ENCODE data around the gene TMEM89. TPM values are rescaled to one million over a fixed set of nuclear protein-coding genes. Genes with fewer than 3 reads are reported as not detected.

Gene TMEM89
- total RNA-seq, 2 donors from 2014 or later = 1.9 TPM; not detected in 1

GRCh38 chr3:48609088-48610005, 12.2 kb downstream of the TMEM89 start, which contains the start of gene UQCRC1:
Gene UQCRC1, minus strand, starts transcription at chr3:48609646. Its CDS starts 26 bp downstream, at chr3:48609620.
- H3K4me3 ChIP-seq = peak within 1 kb of the TSS; percentile 88 to 91
- intact Hi-C loops (cut with DNase I) = loop anchor here (2.0 to 10.0 kb wide), 2 partner anchors 51 to 155 kb away; no protein-coding TSS in a partner anchor
- no peaks in the 10 kb centered on the region for H3K9me3 ChIP-seq
- no peaks in the 10 kb centered on the region for H3K27me3 ChIP-seq (replicated peaks; ENCODE audit: insufficient read depth)
- H3K4me1 ChIP-seq (replicated peaks) = no peaks in the 10 kb centered on the region
- TF ChIP-seq POLR2A (IDR thresholded peaks at IDR 0.05) (peak; percentile 90), POLR2AphosphoS5 (IDR thresholded peaks at IDR 0.05) (peak; percentile 98), CTCF (IDR thresholded peaks at IDR 0.05) (peak; percentile 47 to 96 (median 88))
- peak; percentile 89 for DNase-seq (ENCODE audit: low spot score)
- 2% methylated on average over 84 of the region's 86 CpGs for WGBS
- H3K36me3 ChIP-seq = peaks cover 5 to 8% of the 10 kb centered on the region in 2 donors
- peak within 1 kb of the TSS; percentile 84 to 88 for H3K27ac ChIP-seq

GRCh38 chr3:48607519-48607918, 14.1 kb downstream of the TMEM89 start:
- H3K36me3 ChIP-seq = peaks cover 18 to 24% of the 10 kb centered on the region in 2 donors
- H3K27ac ChIP-seq = no peak overlapping the region
- no peaks in the 10 kb centered on the region for H3K27me3 ChIP-seq (replicated peaks; ENCODE audit: insufficient read depth)
- intact Hi-C loops (cut with DNase I) = no loop called here
- H3K4me3 ChIP-seq = no peak overlapping the region
- no peak for DNase-seq (ENCODE audit: low spot score)
- no peaks in the 10 kb centered on the region for H3K9me3 ChIP-seq
- WGBS = 94% methylated on average over 5 of the region's 5 CpGs
- TF ChIP-seq POLR2AphosphoS5 (IDR thresholded peaks at IDR 0.05) (no peak), POLR2A (IDR thresholded peaks at IDR 0.05) (no peak), CTCF (IDR thresholded peaks at IDR 0.05) (no peak)
- H3K4me1 ChIP-seq (replicated peaks) = no peaks in the 10 kb centered on the region

GRCh38 chr3:48601622-48601994, 20.0 kb downstream of the TMEM89 start:
- intact Hi-C loops (cut with DNase I) = no loop called here
- Histone ChIP-seq H3K4me3 (no peak overlapping the region), H3K36me3 (peaks cover 18 to 40% of the 10 kb centered on the region in 2 donors), H3K9me3 (no peaks in the 10 kb centered on the region), H3K27me3 (replicated peaks; ENCODE audit: insufficient read depth) (no peaks in the 10 kb centered on the region), H3K27ac (peak overlapping the region in 1 of 2 donors; percentile 79), H3K4me1 (replicated peaks) (peaks cover 19% of the 10 kb centered on the region)
- no peak for TF ChIP-seq POLR2AphosphoS5 (IDR thresholded peaks at IDR 0.05)
- TF ChIP-seq CTCF (IDR thresholded peaks at IDR 0.05) = no peak
- TF ChIP-seq POLR2A (IDR thresholded peaks at IDR 0.05) = no peak
- 47% methylated on average over 2 of the region's 2 CpGs for WGBS
- peak; percentile 15 for DNase-seq (ENCODE audit: low spot score)

- H3K27ac ChIP-seq = peak overlapping the region; percentile 79 to 84
- H3K4me1 ChIP-seq (replicated peaks) = peaks cover 19% of the 10 kb centered on the region
- TF ChIP-seq POLR2AphosphoS5 (IDR thresholded peaks at IDR 0.05) (no peak), POLR2A (IDR thresholded peaks at IDR 0.05) (no peak), CTCF (IDR thresholded peaks at IDR 0.05) (no peak)
- peaks cover 18 to 40% of the 10 kb centered on the region in 2 donors for H3K36me3 ChIP-seq
- H3K4me3 ChIP-seq = no peak overlapping the region
- intact Hi-C loops (cut with DNase I) = no loop called here
- WGBS = 92% methylated on average over 19 of the region's 19 CpGs
- DNase-seq (ENCODE audit: low spot score) = no peak
- H3K9me3 ChIP-seq = no peaks in the 10 kb centered on the region
- no peaks in the 10 kb centered on the region for H3K27me3 ChIP-seq (replicated peaks; ENCODE audit: insufficient read depth)
These were observed 20.6 kb downstream of the TMEM89 start for GRCh38 chr3:48600711-48601621.
